SK-N-SH treated with all-trans-retinoic acid at 6 μM for 48 hours (cell line): ENCODE measurements around the gene LSM2.

Experiments used
- ATAC-seq: fragments of 200-7000 bp; cut with Tn5 transposase; 3 replicates; pipeline ENCODE4 v1.9.1; 2020; ENCODE audit warnings: mild to moderate bottlenecking, moderate library complexity
- ARNTL ChIP-seq: fragments of 450-650 bp; formaldehyde crosslinking; IDR thresholded peaks from 2 replicates; pipeline ENCODE4 v1.5.0; 2020; ENCODE audit warnings: low read depth, mild to moderate bottlenecking, moderate library complexity, borderline replicate concordance
- CSDC2 ChIP-seq: fragments of 250-450 bp; sonication (Bioruptor Pico); IDR thresholded peaks from 2 replicates; pipeline ENCODE4 v1.5.0; 2020; ENCODE audit warnings: mild to moderate bottlenecking, moderate library complexity
- ESRRG ChIP-seq: fragments of 250-450 bp; sonication (Bioruptor Pico); IDR thresholded peaks from 2 replicates; pipeline ENCODE4 v1.6.1; 2021; ENCODE audit warnings: mild to moderate bottlenecking
- GLIS3 ChIP-seq: fragments of 250-450 bp; sonication (Bioruptor Pico); IDR thresholded peaks from 2 replicates; pipeline ENCODE4 v1.5.0; 2020; ENCODE audit warnings: mild to moderate bottlenecking, moderate library complexity
- RARB ChIP-seq: fragments of 250-450 bp; sonication (Bioruptor Pico); IDR thresholded peaks from 2 replicates; pipeline ENCODE4 v1.8.0; 2021; ENCODE audit warnings: mild to moderate bottlenecking, moderate library complexity
- SNAI2 ChIP-seq: fragments of 250-450 bp; sonication (Bioruptor Pico); IDR thresholded peaks from 2 replicates; pipeline ENCODE4 v1.5.0; 2020; ENCODE audit warnings: mild to moderate bottlenecking, moderate library complexity
- TOX ChIP-seq: fragments of 250-450 bp; sonication (Bioruptor Pico); IDR thresholded peaks from 2 replicates; pipeline ENCODE4 v1.8.0; 2021; ENCODE audit warnings: mild to moderate bottlenecking, moderate library complexity, borderline replicate concordance
- ZFP3 ChIP-seq: fragments of 250-450 bp; sonication (Bioruptor Pico); IDR thresholded peaks from 2 replicates; pipeline ENCODE4 v1.5.0; 2020; ENCODE audit warnings: mild to moderate bottlenecking, moderate library complexity
- ZFP30 ChIP-seq: fragments of 450-650 bp; formaldehyde crosslinking; IDR thresholded peaks from 2 replicates; pipeline ENCODE4 v1.5.0; 2022; ENCODE audit warnings: mild to moderate bottlenecking, moderate library complexity
- ZNF8 ChIP-seq: fragments of 450-650 bp; formaldehyde crosslinking; IDR thresholded peaks from 2 replicates; pipeline ENCODE4 v1.5.0; 2020; ENCODE audit warnings: mild to moderate bottlenecking, moderate library complexity
- TF ChIP-seq, protein P1 (sequence below): fragments of 250-450 bp; sonication (Bioruptor Pico); IDR thresholded peaks from 2 replicates; pipeline ENCODE4 v1.8.0; 2021; ENCODE audit warnings: low read depth, mild to moderate bottlenecking, moderate library complexity, borderline replicate concordance
- TF ChIP-seq, protein P2 (sequence below): fragments of 250-450 bp; sonication (Bioruptor Pico); IDR thresholded peaks from 2 replicates; pipeline ENCODE4 v1.8.0; 2020; ENCODE audit warnings: mild to moderate bottlenecking, moderate library complexity, borderline replicate concordance
- TF ChIP-seq, protein P3 (sequence below): fragments of 250-450 bp; sonication (Bioruptor Pico); IDR thresholded peaks from 2 replicates; pipeline ENCODE4 v1.5.0; 2020; ENCODE audit warnings: mild to moderate bottlenecking, moderate library complexity
- TF ChIP-seq, protein P4 (sequence below): fragments of 250-450 bp; sonication (Bioruptor Pico); IDR thresholded peaks from 2 replicates; pipeline ENCODE4 v1.5.1; 2020; ENCODE audit warnings: low read depth, mild to moderate bottlenecking, moderate library complexity
- TF ChIP-seq, protein P5 (sequence below): fragments of 250-450 bp; sonication (Bioruptor Pico); IDR thresholded peaks from 2 replicates; pipeline ENCODE4 v1.5.1; 2021; ENCODE audit warnings: mild to moderate bottlenecking, moderate library complexity

The LSM2 gene

DNA sequence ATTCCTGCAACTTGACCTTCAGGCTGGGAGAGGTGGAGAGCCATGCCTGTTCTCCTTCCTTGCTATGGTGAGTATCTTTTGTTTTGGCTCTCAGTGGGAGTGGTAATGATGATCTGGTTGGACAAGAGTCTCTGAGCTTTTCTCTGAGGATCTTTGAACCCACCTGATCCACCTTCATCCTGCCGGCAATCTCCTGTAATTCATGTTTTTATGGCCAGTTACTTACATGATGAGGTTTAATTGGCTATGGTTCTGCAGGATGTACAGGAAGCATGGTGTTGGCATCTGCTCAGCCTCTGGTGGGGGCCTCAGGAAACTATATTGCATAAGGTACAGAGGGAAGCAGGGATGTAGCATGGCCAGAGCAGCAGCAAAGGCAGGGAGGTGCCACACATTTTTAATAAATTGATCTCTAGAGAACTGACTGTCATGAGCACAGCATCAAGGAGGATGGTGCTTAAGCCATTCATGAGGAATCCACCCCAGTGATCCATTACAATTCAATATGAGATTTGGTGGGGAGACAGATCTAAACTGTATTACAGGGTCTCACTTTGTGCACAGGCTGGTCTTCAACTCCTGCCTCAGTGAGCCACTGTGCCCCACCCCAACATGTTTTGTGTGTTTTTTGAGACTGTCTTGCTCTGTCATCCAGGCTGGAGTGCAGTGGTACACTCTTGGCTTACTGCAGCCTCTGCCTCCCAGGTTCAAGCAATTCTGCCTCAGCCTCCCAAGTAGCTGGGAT lies 30.8 kb upstream of the LSM2 start:
- no peak for ATAC-seq
- no peak for TF ChIP-seq TOX
- TF ChIP-seq, protein P1, sequence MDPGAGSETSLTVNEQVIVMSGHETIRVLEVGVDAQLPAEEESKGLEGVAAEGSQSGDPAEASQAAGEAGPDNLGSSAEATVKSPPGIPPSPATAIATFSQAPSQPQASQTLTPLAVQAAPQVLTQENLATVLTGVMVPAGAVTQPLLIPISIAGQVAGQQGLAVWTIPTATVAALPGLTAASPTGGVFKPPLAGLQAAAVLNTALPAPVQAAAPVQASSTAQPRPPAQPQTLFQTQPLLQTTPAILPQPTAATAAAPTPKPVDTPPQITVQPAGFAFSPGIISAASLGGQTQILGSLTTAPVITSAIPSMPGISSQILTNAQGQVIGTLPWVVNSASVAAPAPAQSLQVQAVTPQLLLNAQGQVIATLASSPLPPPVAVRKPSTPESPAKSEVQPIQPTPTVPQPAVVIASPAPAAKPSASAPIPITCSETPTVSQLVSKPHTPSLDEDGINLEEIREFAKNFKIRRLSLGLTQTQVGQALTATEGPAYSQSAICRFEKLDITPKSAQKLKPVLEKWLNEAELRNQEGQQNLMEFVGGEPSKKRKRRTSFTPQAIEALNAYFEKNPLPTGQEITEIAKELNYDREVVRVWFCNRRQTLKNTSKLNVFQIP: no peak
- no peak for TF ChIP-seq GLIS3 (CRISPR knock-in tag)
- no peak for TF ChIP-seq ZNF8 (CRISPR knock-in tag)

DNA sequence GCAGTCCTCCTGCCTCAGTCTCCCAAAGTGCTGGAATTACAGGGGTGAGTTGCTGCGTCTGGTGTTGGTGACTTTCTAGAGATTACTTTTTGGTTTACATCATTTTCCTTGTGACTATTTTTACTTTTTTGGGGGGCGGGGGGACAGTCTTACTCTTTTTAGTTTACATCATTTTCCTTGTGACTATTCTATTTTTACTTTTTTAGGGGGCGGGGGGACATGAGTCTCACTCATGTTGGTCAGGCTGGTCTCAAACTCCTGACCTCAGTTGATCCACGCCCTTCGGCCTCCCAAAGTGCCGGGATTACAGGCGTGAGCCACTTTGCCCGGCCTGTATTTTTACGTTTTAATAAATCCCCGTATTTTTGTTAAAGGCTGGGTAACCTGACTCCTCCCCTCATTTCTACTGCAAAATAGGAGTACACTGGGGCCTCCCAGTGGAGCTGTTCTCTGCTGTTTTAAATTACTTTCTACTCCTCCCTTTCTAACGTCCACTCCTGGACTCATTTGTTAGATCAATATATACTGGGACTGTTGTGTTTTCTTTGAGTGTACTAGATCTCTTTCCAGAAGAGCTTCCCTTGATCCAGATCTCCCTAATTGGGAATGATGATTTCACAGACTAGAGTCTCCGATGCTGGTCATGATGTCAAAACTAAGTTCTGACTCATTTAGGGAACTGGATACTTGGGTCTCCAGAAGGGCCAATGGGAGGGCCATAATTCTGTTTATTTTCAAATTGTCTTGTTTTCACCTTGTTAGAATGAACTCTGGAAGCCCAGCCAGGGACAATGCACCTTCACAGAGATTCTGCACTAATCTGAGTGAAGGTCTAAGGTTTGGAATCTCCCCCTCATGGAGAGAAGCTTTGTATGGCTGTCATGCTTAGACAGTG lies 30.0 kb upstream of the LSM2 start:
- ATAC-seq: peak; percentile 25
- TF ChIP-seq CSDC2 (CRISPR knock-in tag): no peak
- TF ChIP-seq, protein P2, sequence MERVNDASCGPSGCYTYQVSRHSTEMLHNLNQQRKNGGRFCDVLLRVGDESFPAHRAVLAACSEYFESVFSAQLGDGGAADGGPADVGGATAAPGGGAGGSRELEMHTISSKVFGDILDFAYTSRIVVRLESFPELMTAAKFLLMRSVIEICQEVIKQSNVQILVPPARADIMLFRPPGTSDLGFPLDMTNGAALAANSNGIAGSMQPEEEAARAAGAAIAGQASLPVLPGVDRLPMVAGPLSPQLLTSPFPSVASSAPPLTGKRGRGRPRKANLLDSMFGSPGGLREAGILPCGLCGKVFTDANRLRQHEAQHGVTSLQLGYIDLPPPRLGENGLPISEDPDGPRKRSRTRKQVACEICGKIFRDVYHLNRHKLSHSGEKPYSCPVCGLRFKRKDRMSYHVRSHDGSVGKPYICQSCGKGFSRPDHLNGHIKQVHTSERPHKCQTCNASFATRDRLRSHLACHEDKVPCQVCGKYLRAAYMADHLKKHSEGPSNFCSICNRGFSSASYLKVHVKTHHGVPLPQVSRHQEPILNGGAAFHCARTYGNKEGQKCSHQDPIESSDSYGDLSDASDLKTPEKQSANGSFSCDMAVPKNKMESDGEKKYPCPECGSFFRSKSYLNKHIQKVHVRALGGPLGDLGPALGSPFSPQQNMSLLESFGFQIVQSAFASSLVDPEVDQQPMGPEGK (CRISPR knock-in tag): no peak

DNA sequence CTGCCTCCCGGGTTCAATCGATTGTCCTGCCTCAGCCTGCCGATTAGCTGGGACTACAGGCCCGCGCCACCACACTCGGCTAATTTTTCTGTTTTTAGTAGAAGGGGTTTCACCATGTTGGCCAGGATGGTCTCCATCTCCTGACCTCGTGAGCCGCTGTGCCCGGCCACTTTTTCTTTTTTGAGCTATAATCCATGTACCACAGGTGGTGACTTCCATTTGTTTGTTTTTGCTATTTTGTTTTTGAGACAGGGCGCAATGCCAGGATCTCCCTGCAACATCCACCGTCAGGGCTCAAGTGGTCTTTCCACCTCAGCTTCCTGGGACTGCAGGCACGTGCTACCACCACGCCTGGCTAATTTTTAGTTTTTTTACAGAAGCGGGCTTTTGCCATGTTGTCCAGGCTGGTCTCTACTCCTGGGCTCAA lies 29.3 kb upstream of the LSM2 start:
- TF ChIP-seq ZFP3 (CRISPR knock-in tag): no peak
- TF ChIP-seq, protein P3, sequence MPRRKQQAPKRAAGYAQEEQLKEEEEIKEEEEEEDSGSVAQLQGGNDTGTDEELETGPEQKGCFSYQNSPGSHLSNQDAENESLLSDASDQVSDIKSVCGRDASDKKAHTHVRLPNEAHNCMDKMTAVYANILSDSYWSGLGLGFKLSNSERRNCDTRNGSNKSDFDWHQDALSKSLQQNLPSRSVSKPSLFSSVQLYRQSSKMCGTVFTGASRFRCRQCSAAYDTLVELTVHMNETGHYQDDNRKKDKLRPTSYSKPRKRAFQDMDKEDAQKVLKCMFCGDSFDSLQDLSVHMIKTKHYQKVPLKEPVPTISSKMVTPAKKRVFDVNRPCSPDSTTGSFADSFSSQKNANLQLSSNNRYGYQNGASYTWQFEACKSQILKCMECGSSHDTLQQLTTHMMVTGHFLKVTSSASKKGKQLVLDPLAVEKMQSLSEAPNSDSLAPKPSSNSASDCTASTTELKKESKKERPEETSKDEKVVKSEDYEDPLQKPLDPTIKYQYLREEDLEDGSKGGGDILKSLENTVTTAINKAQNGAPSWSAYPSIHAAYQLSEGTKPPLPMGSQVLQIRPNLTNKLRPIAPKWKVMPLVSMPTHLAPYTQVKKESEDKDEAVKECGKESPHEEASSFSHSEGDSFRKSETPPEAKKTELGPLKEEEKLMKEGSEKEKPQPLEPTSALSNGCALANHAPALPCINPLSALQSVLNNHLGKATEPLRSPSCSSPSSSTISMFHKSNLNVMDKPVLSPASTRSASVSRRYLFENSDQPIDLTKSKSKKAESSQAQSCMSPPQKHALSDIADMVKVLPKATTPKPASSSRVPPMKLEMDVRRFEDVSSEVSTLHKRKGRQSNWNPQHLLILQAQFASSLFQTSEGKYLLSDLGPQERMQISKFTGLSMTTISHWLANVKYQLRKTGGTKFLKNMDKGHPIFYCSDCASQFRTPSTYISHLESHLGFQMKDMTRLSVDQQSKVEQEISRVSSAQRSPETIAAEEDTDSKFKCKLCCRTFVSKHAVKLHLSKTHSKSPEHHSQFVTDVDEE (CRISPR knock-in tag): no peak
- TF ChIP-seq, protein P4, sequence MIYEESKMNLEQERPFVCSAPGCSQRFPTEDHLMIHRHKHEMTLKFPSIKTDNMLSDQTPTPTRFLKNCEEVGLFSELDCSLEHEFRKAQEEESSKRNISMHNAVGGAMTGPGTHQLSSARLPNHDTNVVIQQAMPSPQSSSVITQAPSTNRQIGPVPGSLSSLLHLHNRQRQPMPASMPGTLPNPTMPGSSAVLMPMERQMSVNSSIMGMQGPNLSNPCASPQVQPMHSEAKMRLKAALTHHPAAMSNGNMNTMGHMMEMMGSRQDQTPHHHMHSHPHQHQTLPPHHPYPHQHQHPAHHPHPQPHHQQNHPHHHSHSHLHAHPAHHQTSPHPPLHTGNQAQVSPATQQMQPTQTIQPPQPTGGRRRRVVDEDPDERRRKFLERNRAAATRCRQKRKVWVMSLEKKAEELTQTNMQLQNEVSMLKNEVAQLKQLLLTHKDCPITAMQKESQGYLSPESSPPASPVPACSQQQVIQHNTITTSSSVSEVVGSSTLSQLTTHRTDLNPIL: no peak

DNA sequence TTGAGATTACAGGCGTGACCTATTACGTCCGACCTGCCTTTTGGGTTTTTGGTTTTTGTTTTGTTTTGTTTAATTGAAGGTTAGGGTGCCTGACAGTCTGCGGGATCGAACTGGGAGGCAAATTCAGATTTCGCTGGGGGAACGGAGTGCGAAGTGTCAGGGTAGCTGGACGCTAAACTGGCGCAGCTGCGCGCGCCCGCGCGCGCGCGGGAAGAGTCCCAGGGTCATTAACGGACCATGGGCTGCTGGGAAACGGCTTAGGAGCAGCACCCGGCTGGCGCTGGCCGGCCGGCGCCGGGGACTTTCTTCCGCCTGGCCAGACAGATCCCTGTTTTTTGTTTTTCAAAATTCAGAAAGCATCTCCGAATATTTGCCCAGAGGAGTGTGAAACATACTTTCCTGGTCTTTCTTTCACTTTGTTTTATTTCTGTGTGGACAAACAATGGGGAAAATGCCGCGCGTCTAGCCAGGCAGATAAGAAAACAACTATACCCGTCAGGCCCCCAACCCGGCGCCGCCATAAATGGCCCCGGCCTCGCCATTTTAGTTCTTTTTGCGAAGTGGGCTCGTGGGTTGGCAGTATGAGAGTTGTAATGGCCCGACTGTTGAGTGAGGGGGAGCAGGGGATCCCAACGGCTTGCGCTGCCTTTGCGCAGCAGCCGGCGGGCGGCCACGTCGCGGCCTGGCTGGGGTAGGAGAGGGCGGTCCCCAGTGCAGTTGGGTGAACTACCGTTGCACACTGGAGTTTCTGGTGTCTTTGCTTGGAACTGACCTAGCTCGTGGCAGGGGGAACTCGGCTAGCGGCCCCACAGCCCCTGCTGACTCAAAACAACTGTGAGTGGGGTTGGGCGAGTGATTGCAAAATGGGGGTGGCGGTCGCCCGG lies 27.8 kb upstream of the LSM2 start:
- TF ChIP-seq CSDC2 (CRISPR knock-in tag) (0 out of 2 replicates have a peak, but pooled peaks have one; percentile 20), ESRRG (CRISPR knock-in tag) (0 out of 2 replicates have a peak, but pooled peaks have one; percentile 61), ZFP3 (CRISPR knock-in tag) (no peak; the same call in 1 of the 2 replicates), ZFP30 (CRISPR knock-in tag) (peak; percentile 41; the same call in 1 of the 2 replicates), ARNTL (no peak), RARB (CRISPR knock-in tag) (0 out of 2 replicates have a peak, but pooled peaks have one; percentile 13), GLIS3 (CRISPR knock-in tag) (peak; percentile 36; the same call in 1 of the 2 replicates), SNAI2 (CRISPR knock-in tag) (no peak)
- TF ChIP-seq, protein P3 (CRISPR knock-in tag): peak; percentile 38; the same call in 1 of the 2 replicates
- TF ChIP-seq, protein P5, sequence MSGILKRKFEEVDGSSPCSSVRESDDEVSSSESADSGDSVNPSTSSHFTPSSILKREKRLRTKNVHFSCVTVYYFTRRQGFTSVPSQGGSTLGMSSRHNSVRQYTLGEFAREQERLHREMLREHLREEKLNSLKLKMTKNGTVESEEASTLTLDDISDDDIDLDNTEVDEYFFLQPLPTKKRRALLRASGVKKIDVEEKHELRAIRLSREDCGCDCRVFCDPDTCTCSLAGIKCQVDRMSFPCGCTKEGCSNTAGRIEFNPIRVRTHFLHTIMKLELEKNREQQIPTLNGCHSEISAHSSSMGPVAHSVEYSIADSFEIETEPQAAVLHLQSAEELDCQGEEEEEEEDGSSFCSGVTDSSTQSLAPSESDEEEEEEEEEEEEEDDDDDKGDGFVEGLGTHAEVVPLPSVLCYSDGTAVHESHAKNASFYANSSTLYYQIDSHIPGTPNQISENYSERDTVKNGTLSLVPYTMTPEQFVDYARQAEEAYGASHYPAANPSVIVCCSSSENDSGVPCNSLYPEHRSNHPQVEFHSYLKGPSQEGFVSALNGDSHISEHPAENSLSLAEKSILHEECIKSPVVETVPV (CRISPR knock-in tag): no peak
- TF ChIP-seq, protein P2 (CRISPR knock-in tag): peak; percentile 64; the same call in 1 of the 2 replicates
- peak; percentile 84 for ATAC-seq

More for the DNA sequence above, 29.3 kb upstream of the LSM2 start:
- ATAC-seq: no peak
